Raji (cell line): ENCODE results near the gene MDM4.

Source experiments
- POLR2A ChIP-seq: IDR thresholded peaks from 2 replicates; pipeline ENCODE4 v1.6.1; 2011; ENCODE audit warnings: low read depth, low read length, control low read depth; ENCODE audit not compliant: insufficient read depth

The MDM4 gene

GRCh38 chr1:204503913-204504519 lies 12.2 kb upstream of the MDM4 start:
- TF ChIP-seq POLR2A, result no peak

GRCh38 chr1:204505674-204506200 lies 10.5 kb upstream of the MDM4 start:
- TF ChIP-seq POLR2A, result no peak

GRCh38 chr1:204506201-204506968 lies 9.8 kb upstream of the MDM4 start:
- TF ChIP-seq POLR2A, result no peak

- TF ChIP-seq POLR2A, result 0 out of 2 replicates have a peak, but pooled peaks have one; percentile 29
These were observed 9.3 kb upstream of the MDM4 start for GRCh38 chr1:204506969-204507316.

GRCh38 chr1:204507317-204508105 lies 8.7 kb upstream of the MDM4 start:
- no peak; the same call in 1 of the 2 replicates for TF ChIP-seq POLR2A

- no peak for TF ChIP-seq POLR2A
These were observed 7.0 kb upstream of the MDM4 start for GRCh38 chr1:204509186-204509635.

- TF ChIP-seq POLR2A, result no peak
These were observed 4.8 kb upstream of the MDM4 start for GRCh38 chr1:204511366-204511765.

- peak; percentile 52; the same call in 1 of the 2 replicates for TF ChIP-seq POLR2A
These were observed 3.0 kb upstream of the MDM4 start for GRCh38 chr1:204513117-204513716.

GRCh38 chr1:204514828-204515227 lies 1.4 kb upstream of the MDM4 start:
- TF ChIP-seq POLR2A, result no peak

GRCh38 chr1:204520834-204521709 lies 4.9 kb downstream of the MDM4 start:
- TF ChIP-seq POLR2A, result peak; percentile 39; the same call in 1 of the 2 replicates

GRCh38 chr1:204523605-204524215 lies 7.5 kb downstream of the MDM4 start:
- TF ChIP-seq POLR2A, result no peak

- no peak for TF ChIP-seq POLR2A
These were observed 8.8 kb downstream of the MDM4 start for GRCh38 chr1:204524986-204525385.

GRCh38 chr1:204528241-204528640 lies 12.0 kb downstream of the MDM4 start:
- TF ChIP-seq POLR2A, result no peak

- no peak for TF ChIP-seq POLR2A
These were observed 12.5 kb downstream of the MDM4 start for GRCh38 chr1:204528677-204529076.

- no peak for TF ChIP-seq POLR2A
These were observed 13.2 kb downstream of the MDM4 start for GRCh38 chr1:204529371-204529895.
